Cardiac fibroblast (primary cell): ENCODE measurements around the gene SSRP1.
"Not testable (repeated sequence)": the region's sequence is repeated elsewhere in the genome, so short reads cannot be mapped to it uniquely, and the experiment has no call there.

Experiments
- DNase-seq, 2 donors: peaks; one replicate each; pipeline versions ENCODE4 v3.0.0 to v3.0.0-alpha.2; 2010; ENCODE audit warnings: low read depth in 2 of 2
- H3K4me3 ChIP-seq, 2 donors: replicated peaks in 1 of 2; 1 replicate in 1 of 2; 2 replicates in 1 of 2; pipeline ENCODE4 v1.5.1; 2011; ENCODE audit warnings: low read depth in 2 of 2, low read length in 2 of 2, mild to moderate bottlenecking in 2 of 2, moderate library complexity in 1 of 2
- TF ChIP-seq, protein P1 (sequence below): IDR thresholded peaks from one replicate; pipeline ENCODE4 v1.5.1; 2011; ENCODE audit warnings: low read depth, mild to moderate bottlenecking, low read length, inconsistent platforms

Gene SSRP1

DNA sequence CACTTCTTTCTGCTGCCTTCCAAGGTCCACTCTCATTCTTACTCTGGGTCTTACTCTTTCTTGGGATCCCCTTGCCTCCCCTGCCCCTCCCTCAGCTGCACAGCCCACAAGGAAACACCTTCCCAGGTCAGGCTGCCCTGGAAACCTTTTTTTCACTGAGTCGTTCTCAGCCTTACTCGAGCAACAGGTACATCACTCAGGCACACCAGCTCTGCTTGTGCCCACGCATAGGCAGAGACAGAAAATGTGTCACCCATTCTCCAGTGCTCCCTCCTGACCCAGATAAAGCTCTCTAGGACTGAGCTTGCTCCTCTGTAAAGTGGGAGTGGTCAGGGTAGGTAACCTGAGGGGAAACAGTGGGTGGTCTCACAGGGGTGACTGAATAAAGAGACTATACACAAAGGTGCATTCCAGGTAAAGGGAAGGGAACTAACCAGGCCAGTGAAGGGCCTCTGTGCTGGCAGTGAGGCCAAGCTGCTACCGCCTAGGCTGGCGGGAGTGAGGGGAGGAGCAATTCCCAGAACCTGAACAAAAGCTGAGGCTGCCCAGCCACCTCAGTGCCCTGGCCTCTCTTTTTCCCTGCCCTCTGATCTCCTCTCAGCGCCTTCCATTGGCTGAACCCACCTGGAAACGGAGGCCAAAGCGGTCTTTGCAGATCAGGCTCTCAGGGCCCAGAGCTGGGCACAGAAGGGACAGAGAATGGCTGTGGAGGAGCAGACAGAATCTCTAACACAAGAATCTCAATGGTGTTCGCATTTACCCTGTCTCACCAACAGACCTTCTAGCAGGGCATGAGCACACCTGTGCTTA lies 29.4 kb upstream of the SSRP1 start:
- TF ChIP-seq, protein P1, sequence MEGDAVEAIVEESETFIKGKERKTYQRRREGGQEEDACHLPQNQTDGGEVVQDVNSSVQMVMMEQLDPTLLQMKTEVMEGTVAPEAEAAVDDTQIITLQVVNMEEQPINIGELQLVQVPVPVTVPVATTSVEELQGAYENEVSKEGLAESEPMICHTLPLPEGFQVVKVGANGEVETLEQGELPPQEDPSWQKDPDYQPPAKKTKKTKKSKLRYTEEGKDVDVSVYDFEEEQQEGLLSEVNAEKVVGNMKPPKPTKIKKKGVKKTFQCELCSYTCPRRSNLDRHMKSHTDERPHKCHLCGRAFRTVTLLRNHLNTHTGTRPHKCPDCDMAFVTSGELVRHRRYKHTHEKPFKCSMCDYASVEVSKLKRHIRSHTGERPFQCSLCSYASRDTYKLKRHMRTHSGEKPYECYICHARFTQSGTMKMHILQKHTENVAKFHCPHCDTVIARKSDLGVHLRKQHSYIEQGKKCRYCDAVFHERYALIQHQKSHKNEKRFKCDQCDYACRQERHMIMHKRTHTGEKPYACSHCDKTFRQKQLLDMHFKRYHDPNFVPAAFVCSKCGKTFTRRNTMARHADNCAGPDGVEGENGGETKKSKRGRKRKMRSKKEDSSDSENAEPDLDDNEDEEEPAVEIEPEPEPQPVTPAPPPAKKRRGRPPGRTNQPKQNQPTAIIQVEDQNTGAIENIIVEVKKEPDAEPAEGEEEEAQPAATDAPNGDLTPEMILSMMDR, result no peak
- no peak for DNase-seq
- H3K4me3 ChIP-seq, result no peak overlapping the region

DNA sequence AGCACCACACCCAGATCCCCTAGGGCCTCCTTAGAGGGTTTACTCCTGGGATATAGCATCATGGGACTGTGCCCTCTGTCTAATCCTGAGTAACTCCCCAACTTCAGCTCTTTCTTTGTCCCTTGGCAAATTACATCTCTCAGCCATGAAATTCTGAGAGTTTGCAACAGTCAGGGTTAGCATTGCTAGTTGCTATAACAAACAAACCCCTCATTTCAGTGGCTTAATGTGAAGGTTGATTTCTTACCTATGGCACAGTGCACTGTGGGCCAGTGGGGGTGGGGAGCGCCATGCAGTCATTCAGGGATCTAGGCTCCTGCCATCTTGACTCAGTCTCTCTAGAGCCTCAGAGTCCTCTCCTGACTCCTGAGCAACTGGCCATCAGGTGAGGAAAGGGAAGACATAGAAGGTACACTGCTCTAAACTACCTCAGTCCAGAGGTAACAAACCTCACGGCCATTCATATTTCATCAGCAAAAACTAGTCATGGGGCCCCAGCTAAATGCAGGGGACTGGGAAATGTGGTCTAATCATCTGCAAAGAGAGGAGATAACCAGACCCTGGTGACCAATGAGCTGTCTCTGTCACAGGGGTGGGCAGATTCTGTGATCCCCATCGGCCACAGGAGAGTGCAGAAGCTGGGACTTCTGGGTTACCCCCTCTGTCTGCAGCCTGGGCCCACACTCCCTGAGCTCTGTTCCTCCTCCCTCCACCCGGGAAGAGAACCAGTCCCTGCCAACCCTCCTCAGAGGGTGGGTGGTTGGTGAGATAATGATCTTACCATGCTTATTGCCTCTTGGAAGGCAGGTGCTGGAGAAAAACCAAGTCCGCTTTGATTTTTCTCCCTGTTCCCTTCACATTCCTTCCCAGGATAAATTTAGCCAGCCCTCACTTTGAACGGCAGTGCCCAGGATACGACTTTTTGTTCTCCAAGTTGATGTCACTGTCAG lies 27.7 kb upstream of the SSRP1 start:
- DNase-seq, result no peak
- TF ChIP-seq, protein P1, result no peak
- H3K4me3 ChIP-seq, result no peak overlapping the region

DNA sequence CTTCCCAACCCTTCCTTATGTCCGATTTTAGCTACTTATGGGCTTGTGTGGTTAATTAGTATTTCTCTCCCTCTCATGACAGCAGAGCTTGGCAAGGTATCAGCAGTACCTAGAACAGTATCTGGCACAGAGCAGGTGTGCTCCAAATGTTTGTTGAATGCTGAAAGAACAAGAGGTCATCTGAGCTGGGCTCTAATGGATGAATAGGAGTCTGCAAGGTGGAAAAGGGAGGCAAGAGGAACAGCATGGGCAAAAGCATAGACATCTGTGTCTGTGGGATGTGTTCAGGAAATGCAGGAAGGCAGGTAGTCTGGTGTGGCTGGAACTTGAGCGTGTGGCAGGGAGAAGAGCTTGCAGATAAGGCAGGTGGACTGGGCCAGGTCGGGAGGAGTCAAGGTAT lies 26.2 kb upstream of the SSRP1 start:
- DNase-seq, result no peak
- H3K4me3 ChIP-seq, result no peak overlapping the region
- TF ChIP-seq, protein P1, result no peak

DNA sequence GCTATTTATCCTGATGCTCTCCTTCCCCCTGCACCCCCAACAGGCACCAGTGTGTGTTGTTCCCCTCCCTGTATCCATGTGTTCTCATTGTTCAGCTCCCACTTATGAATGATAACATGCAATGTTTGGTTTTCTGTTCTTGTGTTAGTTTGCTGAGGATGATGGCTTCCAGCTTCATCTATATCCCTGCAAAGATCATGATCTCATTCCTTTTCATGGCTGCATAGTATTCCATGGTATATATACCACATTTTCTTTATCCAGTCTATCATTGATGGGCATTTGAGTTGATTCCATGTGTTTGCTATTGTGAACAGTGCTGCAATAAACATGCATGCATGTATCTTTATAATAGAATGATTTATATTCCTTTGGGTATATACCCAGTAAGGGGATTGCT lies 25.7 kb upstream of the SSRP1 start:
- DNase-seq, result not testable (repeated sequence)

DNA sequence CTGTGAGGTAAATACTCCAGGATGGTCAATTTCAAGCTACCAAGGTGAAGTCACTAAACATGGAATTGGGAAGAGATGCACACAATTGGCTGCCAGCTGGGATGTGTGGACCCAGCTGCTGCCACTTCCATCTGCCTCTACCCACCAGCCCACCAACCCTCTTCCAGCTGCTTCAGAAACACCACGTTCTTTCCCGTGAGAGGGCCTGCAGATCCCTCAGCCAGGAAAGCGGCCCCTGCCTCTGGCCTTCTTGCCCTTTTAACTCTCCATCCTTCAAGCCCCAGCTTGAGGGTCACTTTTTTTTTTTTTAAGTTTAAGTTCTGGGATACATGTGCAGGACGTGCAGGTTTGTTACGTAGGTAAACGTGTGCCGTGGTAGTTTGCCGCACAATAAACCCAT lies 25.3 kb upstream of the SSRP1 start:
- TF ChIP-seq, protein P1, result no peak
- DNase-seq, result no peak
- H3K4me3 ChIP-seq, result no peak overlapping the region

More for the DNA sequence above, 25.7 kb upstream of the SSRP1 start:
- H3K4me3 ChIP-seq, result not testable (repeated sequence)

DNA sequence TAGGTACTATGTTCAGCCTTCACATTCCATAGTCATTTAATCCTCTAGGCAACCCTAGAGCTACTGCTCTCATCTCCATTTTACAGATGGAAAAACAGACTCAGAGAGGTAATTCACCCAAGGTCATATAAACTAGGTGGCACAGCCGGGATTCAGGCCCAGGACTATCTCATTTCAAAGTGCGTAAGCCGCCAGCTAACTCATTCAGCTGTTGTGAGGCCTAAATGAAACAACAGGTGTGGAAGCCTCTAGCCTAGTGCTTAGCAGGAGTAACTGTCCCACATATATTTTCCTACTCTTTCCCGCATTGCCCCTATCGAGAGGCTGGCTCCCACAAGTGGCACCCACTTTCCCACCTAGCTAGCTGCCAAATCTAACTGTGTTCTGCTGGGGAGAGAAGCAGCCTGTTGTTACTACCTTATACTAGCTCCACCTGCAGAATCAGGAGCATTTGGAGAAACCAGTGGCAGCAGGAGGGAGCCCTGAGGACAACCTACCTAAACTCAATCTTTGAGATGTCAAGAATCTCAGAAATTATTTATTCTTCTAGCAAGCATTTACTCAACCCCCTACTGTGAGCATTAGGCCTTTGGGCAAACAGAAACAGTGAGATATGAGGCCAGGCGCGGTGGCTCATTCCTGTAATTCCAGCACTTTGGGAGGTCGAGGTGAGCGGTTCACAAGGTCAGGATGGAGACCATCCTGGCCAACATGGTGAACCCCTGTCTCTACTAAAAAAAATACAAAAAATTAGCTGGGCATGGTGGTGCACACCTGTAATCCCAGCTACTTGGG lies 24.4 kb upstream of the SSRP1 start:
- TF ChIP-seq, protein P1, result no peak
- no peak overlapping the region for H3K4me3 ChIP-seq
- DNase-seq, result no peak

DNA sequence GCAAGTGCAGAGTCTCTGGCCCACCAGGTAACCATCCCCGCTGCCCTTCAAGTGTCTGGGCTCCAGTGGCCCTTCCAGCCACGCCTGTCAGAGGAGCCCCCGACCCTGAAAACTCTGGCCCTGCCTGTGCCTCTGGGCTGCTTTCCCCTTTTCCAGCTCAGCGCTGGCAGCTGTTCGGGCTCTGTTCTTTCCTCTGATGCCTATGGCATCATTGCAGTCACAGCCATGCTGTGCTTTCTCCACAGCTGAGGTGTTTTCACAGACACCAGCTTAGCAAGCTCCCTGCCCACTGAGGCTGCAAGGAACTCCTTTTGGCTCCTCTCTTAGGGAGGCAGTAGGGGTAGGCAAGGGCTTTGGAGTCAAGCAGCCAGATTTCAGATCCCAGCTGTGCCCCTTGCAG lies 23.7 kb upstream of the SSRP1 start:
- TF ChIP-seq, protein P1, result no peak
- no peak overlapping the region for H3K4me3 ChIP-seq
- no peak for DNase-seq
